Uterus (tissue), 2 donors: ENCODE results near the gene CPNE4.

ENCODE experiments used
- POLR2A ChIP-seq, 2 donors: fragments of 450-650 bp; IDR thresholded peaks; one replicate each; pipeline ENCODE4 v1.6.1; 2016; ENCODE audit warnings: antibody characterized with exemption in 2 of 2, mild to moderate bottlenecking in 1 of 2, moderate library complexity in 1 of 2
- TF ChIP-seq, protein P1 (sequence below), 4 experiments: fragments of 200-600 bp in 2 of 4; fragments of 450-650 bp in 2 of 4; sonication (generic) in 2 of 4; IDR thresholded peaks; one replicate each; pipeline ENCODE4 v1.5.1; 2016 to 2019; ENCODE audit warnings: antibody characterized with exemption in 4 of 4, mild to moderate bottlenecking in 2 of 4, moderate library complexity in 1 of 4

GRCh38 chr3:131597816-131598215 is 437.0 kb downstream of the CPNE4 start:
- TF ChIP-seq POLR2A (IDR thresholded peaks at IDR 0.05), result no peak
- TF ChIP-seq, protein P1, sequence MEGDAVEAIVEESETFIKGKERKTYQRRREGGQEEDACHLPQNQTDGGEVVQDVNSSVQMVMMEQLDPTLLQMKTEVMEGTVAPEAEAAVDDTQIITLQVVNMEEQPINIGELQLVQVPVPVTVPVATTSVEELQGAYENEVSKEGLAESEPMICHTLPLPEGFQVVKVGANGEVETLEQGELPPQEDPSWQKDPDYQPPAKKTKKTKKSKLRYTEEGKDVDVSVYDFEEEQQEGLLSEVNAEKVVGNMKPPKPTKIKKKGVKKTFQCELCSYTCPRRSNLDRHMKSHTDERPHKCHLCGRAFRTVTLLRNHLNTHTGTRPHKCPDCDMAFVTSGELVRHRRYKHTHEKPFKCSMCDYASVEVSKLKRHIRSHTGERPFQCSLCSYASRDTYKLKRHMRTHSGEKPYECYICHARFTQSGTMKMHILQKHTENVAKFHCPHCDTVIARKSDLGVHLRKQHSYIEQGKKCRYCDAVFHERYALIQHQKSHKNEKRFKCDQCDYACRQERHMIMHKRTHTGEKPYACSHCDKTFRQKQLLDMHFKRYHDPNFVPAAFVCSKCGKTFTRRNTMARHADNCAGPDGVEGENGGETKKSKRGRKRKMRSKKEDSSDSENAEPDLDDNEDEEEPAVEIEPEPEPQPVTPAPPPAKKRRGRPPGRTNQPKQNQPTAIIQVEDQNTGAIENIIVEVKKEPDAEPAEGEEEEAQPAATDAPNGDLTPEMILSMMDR (IDR thresholded peaks at IDR 0.05), result no peak
